HG03097 (cell line): ENCODE measurements around the gene LDAF1.
"Not testable (repeated sequence)": the region's sequence is repeated elsewhere in the genome, so short reads cannot be mapped to it uniquely, and the experiment has no call there.

Experiments
- ATAC-seq: cut with Tn5 transposase; IDR thresholded peaks from one replicate; pipeline ENCODE4 v1.9.1; 2021; ENCODE audit not compliant: unreplicated experiment, low FRiP score

Gene LDAF1

GRCh38 chr16:21192991-21193390 lies 34.5 kb downstream of the LDAF1 start:
- no peak for ATAC-seq

- ATAC-seq: no peak
These were observed 36.4 kb downstream of the LDAF1 start for GRCh38 chr16:21194771-21195301.

GRCh38 chr16:21195330-21195729 lies 36.9 kb downstream of the LDAF1 start:
- ATAC-seq: not testable (repeated sequence)

- ATAC-seq: no peak
These were observed 38.6 kb downstream of the LDAF1 start for GRCh38 chr16:21197112-21197511.

- ATAC-seq: no peak
These were observed 39.1 kb downstream of the LDAF1 start for GRCh38 chr16:21197621-21198020.

- ATAC-seq: no peak
These were observed 41.2 kb downstream of the LDAF1 start for GRCh38 chr16:21199607-21200218.

- no peak for ATAC-seq
These were observed 44.8 kb downstream of the LDAF1 start for GRCh38 chr16:21203155-21203797.

- no peak for ATAC-seq
These were observed 46.8 kb downstream of the LDAF1 start for GRCh38 chr16:21205303-21205702.

- ATAC-seq: no peak
These were observed 48.1 kb downstream of the LDAF1 start for GRCh38 chr16:21206550-21206949.

GRCh38 chr16:21208446-21209230 lies 50.2 kb downstream of the LDAF1 start:
- ATAC-seq: no peak

- no peak for ATAC-seq
These were observed 53.0 kb downstream of the LDAF1 start, which contains the start of gene ZP2 for GRCh38 chr16:21211486-21211885. TSS of gene ZP2 (minus strand) at chr16:21211574. CDS start at chr16:21211547, 27 bp downstream.

GRCh38 chr16:21214086-21214485 lies 55.6 kb downstream of the LDAF1 start:
- no peak for ATAC-seq

GRCh38 chr16:21217121-21217520 lies 58.6 kb downstream of the LDAF1 start:
- ATAC-seq: no peak

GRCh38 chr16:21218153-21218552 lies 59.7 kb downstream of the LDAF1 start:
- no peak for ATAC-seq

GRCh38 chr16:21219551-21219950 lies 61.1 kb downstream of the LDAF1 start:
- ATAC-seq: no peak

GRCh38 chr16:21222495-21223337 lies 64.2 kb downstream of the LDAF1 start:
- ATAC-seq: no peak

GRCh38 chr16:21223787-21224186 lies 65.3 kb downstream of the LDAF1 start:
- no peak for ATAC-seq

GRCh38 chr16:21224800-21225199 lies 66.3 kb downstream of the LDAF1 start:
- no peak for ATAC-seq

- ATAC-seq: no peak
These were observed 68.3 kb downstream of the LDAF1 start for GRCh38 chr16:21226749-21227148.

GRCh38 chr16:21227866-21228265 lies 69.4 kb downstream of the LDAF1 start:
- no peak for ATAC-seq
